Skeletal muscle tissue (tissue), 4 donors: ENCODE results near the gene PTMA. TPM values are rescaled to one million over a fixed set of nuclear protein-coding genes. Genes with fewer than 3 reads are reported as not detected.
"Not testable (repeated sequence)": the region's sequence is repeated elsewhere in the genome, so short reads cannot be mapped to it uniquely, and the experiment has no call there.

Experiments
- H3K27ac ChIP-seq: one replicate; pipeline ENCODE4 v1.7.0; 2013; ENCODE audit warnings: mild to moderate bottlenecking, low read depth, low read length, inconsistent platforms
- H3K27me3 ChIP-seq, 3 donors: one replicate each; pipeline ENCODE4 v1.7.0; 2013; ENCODE audit warnings: low read length in 3 of 3; ENCODE audit not compliant: control insufficient read depth in 3 of 3, insufficient read depth in 3 of 3
- H3K36me3 ChIP-seq, 3 donors: one replicate each; pipeline ENCODE4 v1.7.0; 2013; ENCODE audit warnings: low read length in 3 of 3; ENCODE audit not compliant: control insufficient read depth in 3 of 3, insufficient read depth in 3 of 3
- H3K4me1 ChIP-seq, 3 donors: one replicate each; pipeline ENCODE4 v1.7.0; 2013; ENCODE audit warnings: low read length in 3 of 3, mild to moderate bottlenecking in 3 of 3; ENCODE audit not compliant: control insufficient read depth in 3 of 3, insufficient read depth in 3 of 3
- H3K4me3 ChIP-seq, 3 donors: one replicate each; pipeline ENCODE4 v1.7.0; 2013; ENCODE audit warnings: low read length in 3 of 3
- H3K9ac ChIP-seq, 3 donors: one replicate each; pipeline ENCODE4 v1.7.0; 2013; ENCODE audit warnings: low read length in 3 of 3, mild to moderate bottlenecking in 3 of 3, moderate library complexity in 2 of 3, low read depth in 1 of 3
- H3K9me3 ChIP-seq, 3 donors: one replicate each; pipeline ENCODE4 v1.7.0; 2013; ENCODE audit warnings: low read length in 3 of 3; ENCODE audit not compliant: control insufficient read depth in 3 of 3
- total RNA-seq: library from RNA; depleted of rRNA; stranded (reverse); fragments of >200 nt; gene quantifications from one replicate; pipeline ENCODE4 v1.2.3, GENCODE V29; 2014
- donor health status: Osteomylitis.

The PTMA gene
- total RNA-seq, 1 donor from 2014 or later: 422 TPM

DNA sequence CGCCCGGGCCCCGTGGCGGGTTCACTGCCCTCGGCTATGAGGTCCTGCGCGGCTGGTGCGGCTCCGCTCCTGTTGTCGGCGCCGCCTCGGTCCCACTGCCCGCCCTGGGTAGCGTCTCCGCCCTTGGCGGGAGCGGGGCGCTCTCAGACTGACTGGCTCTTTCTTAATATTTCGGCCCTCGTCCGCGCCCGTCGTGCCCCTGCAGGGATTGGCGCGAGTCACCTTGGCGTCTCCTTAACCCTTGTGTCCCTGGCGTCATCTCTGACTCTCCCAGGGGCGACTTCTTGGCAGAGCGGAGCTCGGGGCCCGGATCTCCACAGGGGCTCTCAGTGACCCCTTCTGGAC is 1.3 kb downstream of the PTMA start:
- Histone ChIP-seq H3K9ac (peak overlapping the region; percentile 87 to 97 (median 93)), H3K27me3 (no peaks in the 10 kb centered on the region), H3K9me3 (no peaks in the 10 kb centered on the region), H3K36me3 (peaks cover 9 to 12% (median 10%) of the 10 kb centered on the region in 3 donors), H3K4me1 (peaks cover 39 to 62% (median 52%) of the 10 kb centered on the region in 3 donors), H3K4me3 (peak overlapping the region; percentile 77 to 82 (median 80)), H3K27ac (peak overlapping the region; percentile 97)

DNA sequence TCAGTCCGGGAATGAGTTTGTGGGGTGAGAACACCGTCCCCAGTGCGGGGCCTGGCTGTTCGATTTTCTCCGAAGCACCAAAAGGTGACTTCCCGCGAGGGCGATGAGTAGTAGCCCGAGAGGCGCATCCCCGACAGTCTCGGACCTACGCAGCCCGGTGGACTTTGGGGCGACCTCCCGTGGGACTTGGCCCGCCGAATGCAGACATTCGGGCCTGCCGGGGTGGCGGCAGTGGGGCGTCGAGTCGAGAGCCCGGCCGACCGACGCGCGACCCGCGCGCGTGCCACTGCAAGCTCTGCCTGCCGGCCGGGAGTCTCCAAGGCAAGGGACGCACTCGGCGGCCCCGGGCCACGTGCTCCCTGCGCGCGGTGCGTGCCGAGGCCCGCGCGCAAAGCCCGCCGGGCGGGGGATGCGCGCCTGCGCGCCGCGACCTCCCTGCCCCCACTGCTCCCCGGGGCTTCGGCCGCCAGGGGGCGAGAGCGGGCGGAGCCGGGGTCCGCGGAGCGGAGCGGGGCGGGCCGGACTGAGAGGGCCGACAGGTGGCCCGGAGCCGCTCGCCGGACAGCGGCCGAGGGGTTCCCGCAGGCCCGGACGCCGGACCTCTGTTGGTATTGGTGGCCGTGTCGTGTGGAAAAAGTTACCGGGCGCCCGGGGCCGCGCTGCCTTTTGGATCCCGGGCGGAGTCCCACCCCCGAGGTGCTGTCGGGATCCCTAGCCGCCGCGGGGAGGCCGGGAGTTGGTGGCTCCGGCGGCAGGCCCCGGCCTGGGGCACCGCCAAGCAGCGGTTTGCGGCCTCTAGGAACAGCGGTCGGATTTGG is 1.9 kb downstream of the PTMA start:
- Histone ChIP-seq H3K9me3 (no peaks in the 10 kb centered on the region), H3K4me1 (peaks cover 43 to 65% (median 57%) of the 10 kb centered on the region in 3 donors), H3K27me3 (no peaks in the 10 kb centered on the region), H3K27ac (peak overlapping the region; percentile 97), H3K36me3 (peaks cover 9 to 12% (median 10%) of the 10 kb centered on the region in 3 donors), H3K9ac (peak overlapping the region; percentile 87 to 97 (median 93)), H3K4me3 (peak overlapping the region; percentile 77 to 82 (median 80))

DNA sequence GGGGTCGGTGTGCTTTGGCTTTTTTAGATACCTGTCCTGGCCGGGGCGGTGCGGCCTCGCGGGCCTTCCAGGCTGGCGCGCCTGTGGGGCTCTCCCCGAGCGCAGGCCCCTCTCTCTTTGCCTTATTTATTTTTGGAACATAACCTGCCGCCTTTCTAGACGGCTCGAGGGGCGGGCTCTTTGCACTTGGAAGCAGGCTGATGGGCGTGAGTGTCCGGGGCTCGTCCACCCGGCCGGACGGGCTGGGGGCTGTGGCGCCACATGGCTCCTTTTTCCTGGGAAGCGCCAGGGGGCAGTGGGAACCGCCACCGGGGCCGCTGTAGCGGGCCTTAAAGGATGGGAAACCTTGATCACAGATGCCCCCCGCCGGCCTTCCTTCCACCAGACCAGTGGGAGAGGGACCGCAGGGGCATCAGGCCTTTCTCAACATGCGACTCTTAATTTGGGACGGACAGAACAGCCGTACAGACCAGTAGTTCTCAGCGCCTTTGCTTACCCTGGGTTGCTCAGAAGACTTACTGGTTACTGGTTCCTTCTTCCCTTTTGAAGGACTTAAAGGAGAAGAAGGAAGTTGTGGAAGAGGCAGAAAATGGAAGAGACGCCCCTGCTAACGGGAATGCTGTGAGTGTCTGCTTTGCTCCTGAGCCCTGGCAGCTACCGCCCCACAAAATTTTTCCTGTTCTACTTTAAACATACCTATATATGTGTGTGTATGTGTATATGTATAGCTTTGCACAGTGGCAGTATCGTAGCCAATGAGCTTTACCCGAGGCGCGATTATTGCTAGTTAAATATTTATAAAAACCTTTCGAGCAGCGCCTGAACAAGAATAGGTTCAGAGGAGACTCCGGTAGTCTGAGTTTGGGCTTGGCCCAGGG is 2.7 kb downstream of the PTMA start:
- Histone ChIP-seq H3K4me3 (peak overlapping the region; percentile 70 to 82 (median 75)), H3K27me3 (no peaks in the 10 kb centered on the region), H3K4me1 (peaks cover 40 to 67% (median 57%) of the 10 kb centered on the region in 3 donors), H3K27ac (peak overlapping the region; percentile 97), H3K9me3 (no peaks in the 10 kb centered on the region), H3K36me3 (peaks cover 9 to 12% (median 10%) of the 10 kb centered on the region in 3 donors), H3K9ac (peak overlapping the region; percentile 74 to 97 (median 92))

DNA sequence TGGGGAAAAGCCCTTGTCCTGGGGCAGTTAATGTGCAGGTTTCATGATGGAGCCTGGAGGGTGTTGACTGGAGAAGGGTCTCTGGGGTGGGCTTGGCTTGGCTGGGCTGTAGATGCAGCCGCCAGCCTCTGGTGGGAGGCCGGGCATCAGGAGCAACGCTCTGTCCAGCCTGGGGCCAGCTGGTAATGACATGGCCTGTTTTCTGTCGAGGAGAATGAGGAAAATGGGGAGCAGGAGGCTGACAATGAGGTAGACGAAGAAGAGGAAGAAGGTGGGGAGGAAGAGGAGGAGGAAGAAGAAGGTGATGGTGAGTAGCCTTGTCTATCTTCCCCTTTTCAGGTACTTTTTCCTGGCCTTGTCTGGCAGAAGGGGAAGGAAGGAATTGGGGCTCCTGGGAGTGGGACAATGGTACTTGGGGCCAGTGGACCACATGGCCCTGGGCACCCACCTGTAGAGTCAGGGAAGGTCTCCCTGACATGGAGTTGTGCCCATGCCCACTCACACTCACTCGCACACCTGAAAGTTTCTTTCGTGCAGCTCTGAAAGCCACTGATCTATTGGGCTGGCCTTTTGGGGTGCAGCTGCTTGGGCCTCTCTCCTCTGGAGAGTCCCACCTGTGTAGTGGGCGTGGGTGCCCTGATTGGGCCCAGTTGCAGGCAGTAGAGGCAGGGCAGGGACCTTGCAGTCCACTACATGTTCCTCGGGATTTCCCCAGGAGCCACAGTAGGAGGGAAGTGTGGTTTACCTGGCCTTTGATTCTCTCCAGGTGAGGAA is 3.5 kb downstream of the PTMA start:
- Histone ChIP-seq H3K4me1 (peaks cover 38 to 71% (median 64%) of the 10 kb centered on the region in 3 donors), H3K36me3 (peaks cover 9 to 12% (median 10%) of the 10 kb centered on the region in 3 donors)

DNA sequence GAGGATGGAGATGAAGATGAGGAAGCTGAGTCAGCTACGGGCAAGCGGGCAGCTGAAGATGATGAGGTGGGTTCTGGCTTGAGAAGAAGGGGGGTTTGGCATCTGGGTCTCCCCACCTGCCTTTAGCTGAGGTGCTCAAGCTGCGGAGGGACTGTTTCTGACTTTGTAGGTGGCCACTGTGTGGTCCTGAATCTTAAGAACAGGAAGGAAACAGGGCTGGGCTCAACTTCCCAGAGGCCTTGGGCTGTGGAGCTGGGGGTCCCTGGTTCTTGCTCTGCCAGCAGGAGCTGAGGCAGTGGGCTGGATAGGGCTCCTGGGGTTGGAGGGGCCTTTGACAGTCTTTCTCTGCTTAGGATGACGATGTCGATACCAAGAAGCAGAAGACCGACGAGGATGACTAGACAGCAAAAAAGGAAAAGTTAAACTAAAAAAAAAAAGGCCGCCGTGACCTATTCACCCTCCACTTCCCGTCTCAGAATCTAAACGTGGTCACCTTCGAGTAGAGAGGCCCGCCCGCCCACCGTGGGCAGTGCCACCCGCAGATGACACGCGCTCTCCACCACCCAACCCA is 4.2 kb downstream of the PTMA start:
- Histone ChIP-seq H3K36me3 (peaks cover 9 to 12% (median 10%) of the 10 kb centered on the region in 3 donors), H3K9ac (peak overlapping the region in 2 of 3 donors; percentile 92 to 97), H3K4me3 (peak overlapping the region in 1 of 3 donors; percentile 22), H3K4me1 (peaks cover 34 to 70% (median 63%) of the 10 kb centered on the region in 3 donors), H3K27ac (peak overlapping the region; percentile 97)
- not testable (repeated sequence) for H3K9me3 ChIP-seq, H3K27me3 ChIP-seq

More for the DNA sequence above, 3.5 kb downstream of the PTMA start:
- Histone ChIP-seq H3K4me3 (peak overlapping the region; percentile 70 to 82 (median 75)), H3K9ac (peak overlapping the region; percentile 74 to 97 (median 92)), H3K27me3 (no peaks in the 10 kb centered on the region), H3K27ac (peak overlapping the region; percentile 97), H3K9me3 (no peaks in the 10 kb centered on the region)

DNA sequence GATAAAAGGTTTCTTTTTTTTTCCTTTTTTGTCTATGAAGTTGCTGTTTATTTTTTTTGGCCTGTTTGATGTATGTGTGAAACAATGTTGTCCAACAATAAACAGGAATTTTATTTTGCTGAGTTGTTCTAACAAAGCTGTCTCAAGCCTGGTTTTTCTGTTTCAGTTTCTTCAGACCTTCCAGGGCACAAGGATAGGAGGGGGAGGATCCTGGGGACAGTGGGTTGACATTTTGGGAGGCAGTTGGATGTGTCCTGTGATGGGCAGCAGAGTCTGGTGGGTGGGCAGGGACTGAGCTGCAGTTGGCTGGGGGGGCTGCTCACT is 5.0 kb downstream of the PTMA start:
- Histone ChIP-seq H3K9ac (peak overlapping the region in 2 of 3 donors; percentile 59 to 62), H3K4me1 (peaks cover 34 to 67% (median 64%) of the 10 kb centered on the region in 3 donors), H3K36me3 (peaks cover 9 to 12% (median 10%) of the 10 kb centered on the region in 3 donors), H3K27ac (peak overlapping the region; percentile 62), H3K4me3 (peak overlapping the region in 1 of 3 donors; percentile 29)
- not testable (repeated sequence) for H3K27me3 ChIP-seq, H3K9me3 ChIP-seq

DNA sequence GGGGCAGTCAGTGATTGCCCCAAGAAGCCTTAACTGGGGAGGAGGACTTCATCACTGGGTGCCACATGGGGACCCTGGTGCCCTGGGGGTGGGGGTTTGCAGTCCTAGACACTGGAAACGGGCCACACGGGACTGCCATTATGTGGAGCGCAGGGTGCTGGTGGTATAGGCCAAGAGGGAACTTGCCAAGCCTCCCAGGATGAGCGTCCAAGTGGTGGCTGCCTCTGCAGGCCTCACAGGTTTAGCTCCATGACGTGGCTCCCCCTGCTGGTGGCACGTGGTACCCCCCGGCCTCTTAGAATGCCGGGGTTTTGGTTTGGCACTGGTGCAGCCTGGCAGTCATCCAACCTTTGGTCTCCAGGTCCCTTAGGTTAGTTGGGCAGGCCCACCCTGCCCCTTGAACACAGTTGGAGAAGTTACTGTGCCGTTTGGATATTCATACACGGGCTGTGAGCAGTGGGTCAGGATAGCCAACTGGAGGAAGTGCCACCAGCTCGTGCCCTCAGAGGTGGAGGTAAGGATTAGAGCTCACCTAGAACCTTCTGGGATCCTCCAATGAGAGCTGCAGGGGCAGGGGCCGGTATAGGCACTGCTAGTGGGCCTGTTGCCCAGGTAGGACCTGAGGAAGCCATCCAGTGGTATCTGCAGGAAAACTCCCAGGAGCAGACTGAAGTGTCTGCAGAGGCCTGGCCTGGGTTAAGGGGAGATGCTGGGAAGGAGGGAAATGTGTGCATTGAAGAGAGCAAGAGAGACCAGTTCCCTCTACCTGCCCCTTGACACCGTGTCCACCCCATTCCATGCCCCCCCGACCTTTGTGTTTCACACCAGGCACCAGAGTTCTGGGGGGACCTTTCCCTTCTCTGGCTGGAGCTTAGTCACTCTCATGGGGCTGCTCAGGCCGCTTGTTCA is 5.7 kb downstream of the PTMA start:
- Histone ChIP-seq H3K9me3 (no peaks in the 10 kb centered on the region), H3K4me1 (peaks cover 34 to 67% (median 64%) of the 10 kb centered on the region in 3 donors), H3K9ac (peak overlapping the region; percentile 7 to 62 (median 59)), H3K36me3 (peaks cover 9 to 12% (median 10%) of the 10 kb centered on the region in 3 donors), H3K27me3 (no peaks in the 10 kb centered on the region), H3K27ac (peak overlapping the region; percentile 62), H3K4me3 (peak overlapping the region in 1 of 3 donors; percentile 29)

DNA sequence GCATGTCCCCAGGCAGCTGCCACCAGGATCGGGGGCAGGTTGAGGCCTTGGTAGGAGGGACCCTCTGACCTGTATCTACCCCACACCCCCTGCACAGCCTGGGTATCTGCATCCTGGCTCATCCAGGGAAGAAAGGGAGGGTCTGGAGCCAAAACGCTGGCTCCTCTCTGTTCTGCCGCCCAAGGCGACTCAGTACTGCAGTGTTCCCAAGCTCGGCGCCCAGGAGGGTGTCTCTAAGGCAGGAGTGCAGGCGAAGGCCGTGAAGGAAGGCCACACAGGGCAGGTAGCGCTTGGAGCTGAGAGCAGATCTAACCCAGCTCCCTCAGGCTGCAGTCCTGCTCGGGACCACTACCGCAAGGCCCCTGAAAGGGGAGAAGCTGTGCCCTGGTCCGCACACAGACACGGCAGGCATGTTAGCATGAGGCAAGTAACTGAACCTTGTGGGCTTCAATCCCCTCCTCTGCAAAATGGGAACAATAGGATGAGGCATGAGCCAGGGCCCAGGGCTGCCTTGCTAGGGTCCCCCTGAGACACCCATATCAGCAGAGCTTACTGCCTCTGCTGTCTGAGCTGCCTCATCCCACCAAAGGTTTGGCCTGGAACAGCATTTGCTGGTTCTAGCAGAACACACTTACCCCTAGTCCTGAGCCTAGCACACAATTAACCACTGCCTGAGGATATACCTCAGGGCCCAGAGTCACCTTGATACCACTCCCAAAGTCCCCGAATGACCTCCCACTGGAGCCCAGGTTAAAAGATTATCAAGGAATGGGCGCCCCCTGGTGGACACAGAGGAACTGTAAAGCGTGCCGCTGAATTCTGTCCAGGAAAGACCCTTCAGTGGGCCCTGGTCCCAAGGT is 6.5 kb downstream of the PTMA start:
- H3K27ac ChIP-seq: no peak overlapping the region
- H3K27me3 ChIP-seq: no peaks in the 10 kb centered on the region
- H3K9me3 ChIP-seq: no peaks in the 10 kb centered on the region
- H3K36me3 ChIP-seq: peaks cover 9 to 12% (median 10%) of the 10 kb centered on the region in 3 donors
- H3K4me1 ChIP-seq: peaks cover 34 to 63% (median 60%) of the 10 kb centered on the region in 3 donors
- peak overlapping the region in 1 of 3 donors; percentile 40 for H3K9ac ChIP-seq
- no peak overlapping the region for H3K4me3 ChIP-seq
